Left lung (tissue), 10 donors: ENCODE measurements around the gene C10orf53. TPM values are rescaled to one million over a fixed set of nuclear protein-coding genes. Genes with fewer than 3 reads are reported as not detected.

Source experiments
- ATAC-seq: fragments of 200-7000 bp; cut with Tn5 transposase; one replicate; pipeline ENCODE4 v1.9.1; 2020; ENCODE audit warnings: moderate library complexity
- DNase-seq, 4 donors: peaks; one replicate each; pipeline ENCODE4 v3.0.0-alpha.2; 2013 to 2020
- H3K27ac ChIP-seq, 2 donors: fragments of 200-600 bp; sonication (generic) in 1 of 2; one replicate each; pipeline versions ENCODE4 v1.5.0 to v1.8.0; 2020 to 2021
- H3K27me3 ChIP-seq, 2 donors: fragments of 200-600 bp; sonication (generic) in 1 of 2; one replicate each; pipeline versions ENCODE4 v1.5.0 to v1.8.0; 2020 to 2021
- H3K36me3 ChIP-seq, 2 donors: fragments of 200-600 bp; sonication (generic) in 1 of 2; one replicate each; pipeline versions ENCODE4 v1.5.0 to v1.8.0; 2020 to 2021
- H3K4me1 ChIP-seq, 2 donors: fragments of 200-600 bp; one replicate each; pipeline ENCODE4 v1.8.0; 2021
- H3K4me3 ChIP-seq, 2 donors: fragments of 200-600 bp; sonication (generic) in 1 of 2; one replicate each; pipeline versions ENCODE4 v1.5.0 to v1.8.0; 2020 to 2021; ENCODE audit warnings: mild to moderate bottlenecking in 1 of 2
- H3K9me3 ChIP-seq, 2 donors: fragments of 200-600 bp; sonication (generic) in 1 of 2; one replicate each; pipeline versions ENCODE4 v1.5.0 to v1.8.0; 2020 to 2021
- intact Hi-C, 2 donors: fragments of 100-400 bp; cut with DNase I; formaldehyde crosslinking; loops; one replicate each; pipeline versions ENCODE4 v1.11.2 to v1.14.2; 2022
- polyA plus RNA-seq, 6 donors: library from polyadenylated mRNA; unstranded; fragments of 120-200 nt; gene quantifications; one replicate each; pipeline ENCODE4 v1.2.1, GENCODE V29; 2013; ENCODE audit not compliant: insufficient read length in 6 of 6
- total RNA-seq, 2 donors: library from RNA; stranded (reverse); fragmentation: NEBNext Ultra II Directional; extraction: Animal tissue kit (Norgen Biotek cat#: 25700); gene quantifications; one replicate each; pipeline ENCODE4 v1.2.1, GENCODE V29; 2021
- TF ChIP-seq, protein P1 (sequence below), 2 donors: fragments of 200-600 bp; sonication (generic) in 1 of 2; IDR thresholded peaks; one replicate each; pipeline versions ENCODE4 v1.5.0 to v1.8.0; 2021; ENCODE audit warnings: antibody characterized with exemption in 2 of 2
- donor health status: DM: no; HTN: yes; CAD: no.
- donor health status: DM: no; HTN: no; CAD: no.

The C10orf53 gene
- total and polyA plus RNA-seq, 8 donors = not detected

DNA sequence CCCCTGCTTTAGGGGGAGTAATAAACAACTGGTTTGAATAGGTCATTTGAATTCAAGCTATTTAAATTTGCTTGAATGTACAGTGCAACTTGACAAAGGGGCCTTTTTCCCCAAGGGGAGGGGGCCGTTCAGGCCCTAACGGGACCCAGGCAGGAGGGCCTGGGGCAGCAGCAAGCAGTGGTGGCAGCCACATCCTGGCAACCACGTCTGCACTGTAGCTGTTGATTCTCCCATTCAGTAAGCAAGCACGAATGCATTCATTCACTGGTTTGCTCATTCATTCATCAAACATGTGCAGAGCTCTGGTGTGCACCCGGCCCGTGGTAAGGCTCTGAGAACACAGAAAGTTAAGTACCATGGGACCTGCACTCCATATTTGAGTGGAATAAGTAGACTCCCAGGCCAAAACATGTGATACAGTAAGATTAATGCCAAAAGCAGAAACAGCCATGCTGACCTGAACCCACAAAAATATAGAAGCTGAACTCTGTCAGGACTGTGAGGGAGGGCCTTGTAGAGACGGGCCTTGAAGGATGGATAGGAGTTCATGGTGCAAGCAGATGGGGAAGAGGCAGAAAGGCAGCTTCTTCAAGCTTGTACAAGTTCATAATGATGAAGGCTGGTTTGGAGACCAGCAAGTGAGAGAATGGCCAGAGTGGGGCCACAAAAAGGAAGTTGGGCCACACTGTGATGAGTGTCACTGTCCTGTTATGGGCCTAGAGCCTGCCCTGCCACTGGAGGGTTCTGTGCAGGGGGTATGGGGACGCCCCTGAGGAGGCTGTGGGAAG, 29.3 kb upstream of the C10orf53 start:
- Histone ChIP-seq H3K4me3 (no peak overlapping the region), H3K9me3 (no peaks in the 10 kb centered on the region), H3K4me1 (no peaks in the 10 kb centered on the region), H3K27ac (no peak overlapping the region), H3K36me3 (no peaks in the 10 kb centered on the region), H3K27me3 (peaks cover 0 to 32% of the 10 kb centered on the region in 2 donors)
- intact Hi-C loops = no loop called here
- TF ChIP-seq, protein P1, sequence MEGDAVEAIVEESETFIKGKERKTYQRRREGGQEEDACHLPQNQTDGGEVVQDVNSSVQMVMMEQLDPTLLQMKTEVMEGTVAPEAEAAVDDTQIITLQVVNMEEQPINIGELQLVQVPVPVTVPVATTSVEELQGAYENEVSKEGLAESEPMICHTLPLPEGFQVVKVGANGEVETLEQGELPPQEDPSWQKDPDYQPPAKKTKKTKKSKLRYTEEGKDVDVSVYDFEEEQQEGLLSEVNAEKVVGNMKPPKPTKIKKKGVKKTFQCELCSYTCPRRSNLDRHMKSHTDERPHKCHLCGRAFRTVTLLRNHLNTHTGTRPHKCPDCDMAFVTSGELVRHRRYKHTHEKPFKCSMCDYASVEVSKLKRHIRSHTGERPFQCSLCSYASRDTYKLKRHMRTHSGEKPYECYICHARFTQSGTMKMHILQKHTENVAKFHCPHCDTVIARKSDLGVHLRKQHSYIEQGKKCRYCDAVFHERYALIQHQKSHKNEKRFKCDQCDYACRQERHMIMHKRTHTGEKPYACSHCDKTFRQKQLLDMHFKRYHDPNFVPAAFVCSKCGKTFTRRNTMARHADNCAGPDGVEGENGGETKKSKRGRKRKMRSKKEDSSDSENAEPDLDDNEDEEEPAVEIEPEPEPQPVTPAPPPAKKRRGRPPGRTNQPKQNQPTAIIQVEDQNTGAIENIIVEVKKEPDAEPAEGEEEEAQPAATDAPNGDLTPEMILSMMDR (IDR thresholded peaks at IDR 0.05) = no peak
- no peak for DNase-seq
- ATAC-seq = no peak

DNA sequence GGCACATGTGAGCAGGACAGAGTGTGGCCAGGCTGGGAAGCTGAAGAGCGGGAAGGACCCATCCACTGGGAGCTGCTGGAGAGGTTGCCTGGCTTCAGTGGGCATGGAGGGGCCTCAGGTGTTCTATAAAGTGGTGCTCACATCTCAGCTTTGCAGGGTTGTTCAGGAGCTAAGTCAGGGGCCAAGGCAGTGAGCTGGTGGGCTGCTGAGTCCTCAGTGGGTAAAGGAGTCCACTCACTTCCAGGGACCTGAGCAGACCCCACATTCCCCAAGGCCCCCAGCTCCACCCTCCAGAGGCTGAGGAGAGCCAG, 28.8 kb upstream of the C10orf53 start:
- peaks cover 0 to 32% of the 10 kb centered on the region in 2 donors for H3K27me3 ChIP-seq
- no peak overlapping the region for H3K27ac ChIP-seq
- no peak for DNase-seq
- H3K36me3 ChIP-seq = no peaks in the 10 kb centered on the region
- H3K4me3 ChIP-seq = no peak overlapping the region
- TF ChIP-seq, protein P1 (IDR thresholded peaks at IDR 0.05) = no peak
- H3K4me1 ChIP-seq = no peaks in the 10 kb centered on the region
- no peaks in the 10 kb centered on the region for H3K9me3 ChIP-seq
- no peak for ATAC-seq
- intact Hi-C loops = no loop called here

DNA sequence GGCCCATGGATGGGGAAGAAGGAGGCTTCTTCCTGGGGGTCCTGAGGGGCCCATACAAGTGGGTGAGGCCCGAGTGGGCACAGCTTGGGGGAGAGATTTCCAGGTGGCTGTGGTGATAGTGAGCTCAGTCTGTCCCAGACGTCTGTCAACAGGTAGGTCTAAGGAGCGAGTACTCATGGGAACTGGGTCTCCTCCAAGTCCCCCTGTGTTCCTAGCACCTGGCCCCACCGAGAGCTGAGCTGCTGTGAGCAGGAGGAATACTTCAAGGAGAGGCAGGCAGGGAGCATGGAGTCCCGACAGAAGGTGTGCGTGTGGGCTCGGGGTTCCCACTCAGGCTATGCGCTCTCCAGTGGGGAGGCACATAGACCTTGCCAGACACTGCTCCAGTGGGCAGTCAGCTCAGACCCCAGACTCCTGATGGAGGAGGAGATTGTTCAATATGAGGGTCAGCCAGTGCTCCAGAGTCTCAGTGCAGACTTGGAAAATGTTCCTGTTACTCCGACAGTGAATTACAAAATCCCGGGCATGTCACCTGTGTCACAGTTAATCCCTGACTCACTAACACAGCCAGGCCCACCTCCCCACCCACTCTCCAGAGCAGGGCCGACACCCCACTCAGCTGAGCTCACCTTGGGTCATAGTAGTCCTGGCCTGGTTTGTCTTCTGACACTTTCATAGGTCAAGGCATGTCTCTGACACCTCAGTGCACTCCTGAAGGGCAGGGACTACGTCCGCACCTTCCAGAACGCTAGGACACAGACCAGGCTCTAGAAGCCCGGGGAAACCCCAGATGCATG, 28.2 kb upstream of the C10orf53 start:
- no peaks in the 10 kb centered on the region for H3K36me3 ChIP-seq
- H3K4me1 ChIP-seq = no peaks in the 10 kb centered on the region
- H3K4me3 ChIP-seq = no peak overlapping the region
- TF ChIP-seq, protein P1 (IDR thresholded peaks at IDR 0.05) = no peak
- no peak overlapping the region for H3K27ac ChIP-seq
- no peaks in the 10 kb centered on the region for H3K9me3 ChIP-seq
- no peak for DNase-seq
- H3K27me3 ChIP-seq = peaks cover 0 to 32% of the 10 kb centered on the region in 2 donors
- no peak for ATAC-seq
- intact Hi-C loops = no loop called here

DNA sequence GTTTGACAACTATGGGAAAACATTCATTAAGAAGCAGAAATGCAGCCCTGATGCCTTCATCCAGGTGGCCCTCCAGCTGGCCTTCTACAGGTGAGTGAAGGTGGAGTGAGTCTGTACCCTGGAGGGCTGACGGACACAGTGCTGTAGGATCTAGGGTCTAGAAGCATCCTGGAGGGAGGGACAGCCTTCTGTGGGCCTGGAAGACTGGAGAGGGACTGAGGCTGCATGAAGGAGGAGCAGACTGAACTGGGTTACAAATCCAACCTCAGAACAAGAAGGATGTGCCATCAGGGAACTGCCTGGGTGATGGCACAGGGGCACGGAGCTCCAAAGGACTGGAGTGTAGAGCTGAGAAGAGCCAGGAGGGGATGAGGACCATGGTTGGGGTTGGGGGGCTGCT, 27.5 kb upstream of the C10orf53 start:
- DNase-seq = no peak
- no peak for ATAC-seq
- Histone ChIP-seq H3K4me3 (no peak overlapping the region), H3K4me1 (no peaks in the 10 kb centered on the region), H3K27me3 (peaks cover 0 to 32% of the 10 kb centered on the region in 2 donors), H3K36me3 (no peaks in the 10 kb centered on the region), H3K27ac (no peak overlapping the region), H3K9me3 (no peaks in the 10 kb centered on the region)
- TF ChIP-seq, protein P1 (IDR thresholded peaks at IDR 0.05) = no peak
- intact Hi-C loops = no loop called here
